Tibial nerve (tissue), 4 donors: ENCODE measurements around the gene JMJD1C. TPM values are rescaled to one million over a fixed set of nuclear protein-coding genes. Genes with fewer than 3 reads are reported as not detected.

Experiments used
- DNase-seq, 2 donors: peaks; one replicate each; pipeline ENCODE4 v3.0.0-alpha.2; 2019; ENCODE audit warnings: low spot score in 2 of 2
- H3K27ac ChIP-seq, 4 donors: fragments of 200-600 bp; sonication (generic) in 3 of 4; one replicate each; pipeline ENCODE4 v1.5.1; 2017 to 2019; ENCODE audit warnings: mild to moderate bottlenecking in 1 of 4
- H3K27me3 ChIP-seq, 2 donors: fragments of 200-600 bp; sonication (generic) in 1 of 2; one replicate each; pipeline versions ENCODE4 v1.5.1 to v1.6.0; 2017 to 2019
- H3K36me3 ChIP-seq, 3 donors: fragments of 200-600 bp; sonication (generic); one replicate each; pipeline ENCODE4 v1.5.1; 2018 to 2019
- H3K4me1 ChIP-seq, 4 donors: fragments of 200-600 bp; sonication (generic) in 3 of 4; one replicate each; pipeline ENCODE4 v1.5.1; 2017 to 2019
- H3K4me3 ChIP-seq, 4 donors: fragments of 200-600 bp; sonication (generic) in 3 of 4; one replicate each; pipeline ENCODE4 v1.5.1; 2017 to 2019; ENCODE audit warnings: mild to moderate bottlenecking in 1 of 4, moderate library complexity in 1 of 4
- H3K9me3 ChIP-seq, 4 donors: fragments of 200-600 bp; sonication (generic) in 3 of 4; one replicate each; pipeline ENCODE4 v1.5.1; 2017 to 2019
- EP300 ChIP-seq, 2 donors: sonication (generic); formaldehyde crosslinking; IDR thresholded peaks; one replicate each; pipeline ENCODE4 v1.6.1; 2017; ENCODE audit warnings: antibody characterized with exemption in 2 of 2, mild to moderate bottlenecking in 1 of 2
- POLR2A ChIP-seq, 2 donors: fragments of 450-650 bp; IDR thresholded peaks; one replicate each; pipeline ENCODE4 v1.6.1; 2017; ENCODE audit warnings: antibody characterized with exemption in 2 of 2, mild to moderate bottlenecking in 2 of 2, moderate library complexity in 2 of 2
- WGBS, 2 donors: methylation state at CpG; one replicate each; pipeline ENCODE4 v1.1.5; 2018; 5-methylcytosine and 5-hydroxymethylcytosine counted together
- total RNA-seq, 4 donors: library from RNA; depleted of rRNA; stranded (reverse); fragments of >200 nt; gene quantifications; one replicate each; pipeline ENCODE4 v1.1.0, GENCODE V29; 2016
- TF ChIP-seq, protein P1 (sequence below), 5 experiments: fragments of 200-600 bp in 3 of 5; fragments of 450-650 bp in 2 of 5; sonication (generic) in 3 of 5; IDR thresholded peaks; one replicate each; pipeline ENCODE4 v1.5.1; 2016 to 2019; ENCODE audit warnings: antibody characterized with exemption in 5 of 5, mild to moderate bottlenecking in 3 of 5, moderate library complexity in 2 of 5

Gene JMJD1C
- total RNA-seq, 4 donors from 2014 or later, result 100 to 156 (median 131) TPM

DNA sequence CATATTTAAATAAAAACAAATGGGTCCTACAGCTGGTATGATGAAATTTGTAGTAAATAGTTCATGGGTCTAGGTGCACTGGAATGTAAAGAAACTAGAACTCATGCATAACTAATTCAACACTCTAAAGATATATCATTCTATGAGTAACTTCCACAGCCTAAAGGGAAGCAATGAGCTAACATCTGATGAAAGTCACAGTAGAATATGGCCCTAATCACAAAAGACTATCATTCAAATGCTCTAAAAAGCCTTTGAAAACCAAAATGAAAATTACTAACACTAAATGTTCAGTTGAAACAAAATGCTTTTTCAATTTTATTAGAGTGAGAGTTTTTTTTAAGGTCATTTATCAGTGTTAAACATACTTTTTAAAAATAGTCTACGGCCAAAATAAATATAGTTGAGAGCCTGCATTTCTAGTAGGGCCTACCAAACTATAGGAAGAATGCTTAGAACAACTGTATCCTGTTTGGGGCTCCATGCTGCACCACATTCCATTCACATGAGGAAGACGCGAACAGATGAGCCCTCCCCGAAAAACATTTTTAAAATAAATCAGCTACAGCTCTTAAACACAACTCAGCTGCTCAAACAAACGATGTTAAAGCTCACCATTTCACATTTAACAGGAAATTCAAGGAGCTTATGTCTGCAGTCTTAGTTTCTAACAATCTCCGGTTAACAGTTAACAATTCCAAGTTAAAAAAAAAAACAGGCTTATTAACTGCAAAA is 198.2 kb downstream of the JMJD1C start:
- H3K36me3 ChIP-seq, result no peaks in the 10 kb centered on the region
- peak overlapping the region; percentile 26 to 60 (median 46) for H3K4me3 ChIP-seq
- no peaks in the 10 kb centered on the region for H3K9me3 ChIP-seq
- TF ChIP-seq, protein P1, sequence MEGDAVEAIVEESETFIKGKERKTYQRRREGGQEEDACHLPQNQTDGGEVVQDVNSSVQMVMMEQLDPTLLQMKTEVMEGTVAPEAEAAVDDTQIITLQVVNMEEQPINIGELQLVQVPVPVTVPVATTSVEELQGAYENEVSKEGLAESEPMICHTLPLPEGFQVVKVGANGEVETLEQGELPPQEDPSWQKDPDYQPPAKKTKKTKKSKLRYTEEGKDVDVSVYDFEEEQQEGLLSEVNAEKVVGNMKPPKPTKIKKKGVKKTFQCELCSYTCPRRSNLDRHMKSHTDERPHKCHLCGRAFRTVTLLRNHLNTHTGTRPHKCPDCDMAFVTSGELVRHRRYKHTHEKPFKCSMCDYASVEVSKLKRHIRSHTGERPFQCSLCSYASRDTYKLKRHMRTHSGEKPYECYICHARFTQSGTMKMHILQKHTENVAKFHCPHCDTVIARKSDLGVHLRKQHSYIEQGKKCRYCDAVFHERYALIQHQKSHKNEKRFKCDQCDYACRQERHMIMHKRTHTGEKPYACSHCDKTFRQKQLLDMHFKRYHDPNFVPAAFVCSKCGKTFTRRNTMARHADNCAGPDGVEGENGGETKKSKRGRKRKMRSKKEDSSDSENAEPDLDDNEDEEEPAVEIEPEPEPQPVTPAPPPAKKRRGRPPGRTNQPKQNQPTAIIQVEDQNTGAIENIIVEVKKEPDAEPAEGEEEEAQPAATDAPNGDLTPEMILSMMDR (IDR thresholded peaks at IDR 0.05), result no peak
- peak in 1 of 2 donors; percentile 53 for TF ChIP-seq EP300 (IDR thresholded peaks at IDR 0.05)
- H3K27me3 ChIP-seq, result no peaks in the 10 kb centered on the region
- H3K27ac ChIP-seq, result peak overlapping the region; percentile 75 to 95 (median 89)
- DNase-seq, result no peak
- H3K4me1 ChIP-seq, result peaks cover 3 to 42% (median 15%) of the 10 kb centered on the region in 4 donors
- WGBS, 2 donors, result 0 to 1% methylated on average over 6 of the region's 6 CpGs

DNA sequence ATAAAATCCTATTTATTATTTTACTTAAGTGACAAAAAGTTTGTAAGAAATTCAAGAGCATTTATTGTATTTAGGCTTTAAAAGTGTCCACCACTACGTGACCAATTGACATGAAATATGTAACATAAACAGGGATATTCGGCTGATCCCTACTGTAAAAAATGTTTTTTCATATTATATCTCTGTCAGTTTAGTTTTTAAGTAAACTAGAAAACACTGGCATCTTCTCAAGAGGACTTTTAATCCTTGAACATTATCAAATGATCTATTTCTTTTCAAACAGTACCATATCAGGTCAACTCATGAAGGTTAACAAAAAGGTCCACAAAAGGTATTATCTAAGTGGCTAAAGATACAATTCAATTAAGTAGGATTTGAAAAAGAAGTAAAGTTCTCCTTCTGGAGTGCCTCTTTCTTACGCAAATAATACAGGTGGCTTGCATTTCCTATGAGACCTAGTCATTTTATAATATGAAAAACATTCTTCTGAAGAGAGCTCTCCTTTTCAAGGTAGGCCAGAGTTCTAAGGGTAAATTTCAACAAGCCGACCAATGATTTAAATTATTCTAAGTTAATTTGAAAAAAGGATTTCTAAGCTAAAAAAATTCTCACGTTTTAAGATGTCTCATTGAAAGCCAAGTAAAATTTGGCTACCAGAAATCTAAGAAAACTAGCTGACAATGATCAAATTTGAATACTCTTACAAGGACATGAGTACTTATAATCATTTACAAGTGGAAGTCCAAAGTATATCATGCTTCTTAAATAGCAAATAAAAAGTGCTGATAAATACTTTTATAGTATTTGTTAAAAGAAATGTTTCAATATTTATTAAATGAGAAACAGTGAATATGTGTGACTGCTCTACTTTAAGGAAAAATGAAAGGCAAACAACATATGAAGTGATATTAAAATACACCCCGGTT is 199.1 kb downstream of the JMJD1C start:
- peak overlapping the region; percentile 43 to 95 (median 89) for H3K27ac ChIP-seq
- H3K9me3 ChIP-seq, result no peaks in the 10 kb centered on the region
- peaks cover 3 to 51% (median 23%) of the 10 kb centered on the region in 4 donors for H3K4me1 ChIP-seq
- no peaks in the 10 kb centered on the region for H3K27me3 ChIP-seq
- TF ChIP-seq EP300 (IDR thresholded peaks at IDR 0.05), result no peak
- TF ChIP-seq POLR2A (IDR thresholded peaks at IDR 0.05), result no peak
- TF ChIP-seq, protein P1 (IDR thresholded peaks at IDR 0.05), result no peak
- DNase-seq, result no peak
- H3K36me3 ChIP-seq, result no peaks in the 10 kb centered on the region
- WGBS, 2 donors, result 10 to 11% methylated on average over 6 of the region's 6 CpGs
- peak overlapping the region; percentile 26 to 60 (median 46) for H3K4me3 ChIP-seq

DNA sequence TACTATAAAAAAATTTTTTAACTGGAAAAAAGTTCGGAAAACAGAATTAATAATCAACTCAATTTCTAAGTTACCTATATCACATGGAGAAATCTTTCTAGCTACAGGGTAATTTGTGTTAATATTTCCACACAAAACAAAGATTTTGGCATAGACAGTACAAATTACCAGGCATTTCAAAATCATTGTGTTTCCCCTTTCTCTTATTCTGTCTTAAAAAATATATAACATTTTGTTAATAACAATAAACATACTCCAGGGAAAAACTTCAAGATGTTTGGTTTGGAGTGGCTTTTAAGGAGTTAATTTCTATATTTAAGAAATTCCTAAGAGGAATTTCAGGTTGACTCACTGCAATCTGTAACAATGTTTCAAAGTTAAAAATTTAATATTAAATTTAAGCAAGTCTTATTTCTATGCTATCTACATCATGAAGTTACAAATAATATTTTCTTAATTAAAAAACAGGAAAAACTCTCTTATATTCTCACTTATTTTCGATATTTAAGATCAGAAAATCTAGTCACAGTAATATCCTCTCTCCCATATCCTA is 200.0 kb downstream of the JMJD1C start:
- Histone ChIP-seq H3K4me1 (peaks cover 3 to 60% (median 28%) of the 10 kb centered on the region in 4 donors), H3K9me3 (no peaks in the 10 kb centered on the region), H3K27me3 (no peaks in the 10 kb centered on the region), H3K4me3 (peak overlapping the region; percentile 8 to 60 (median 36)), H3K27ac (peak overlapping the region; percentile 43 to 95 (median 89)), H3K36me3 (no peaks in the 10 kb centered on the region)
- TF ChIP-seq EP300 (IDR thresholded peaks at IDR 0.05) (no peak), POLR2A (IDR thresholded peaks at IDR 0.05) (no peak)
- TF ChIP-seq, protein P1 (IDR thresholded peaks at IDR 0.05), result no peak
- DNase-seq, result no peak
- 18 to 24% methylated on average over 2 of the region's 2 CpGs for WGBS, 2 donors

DNA sequence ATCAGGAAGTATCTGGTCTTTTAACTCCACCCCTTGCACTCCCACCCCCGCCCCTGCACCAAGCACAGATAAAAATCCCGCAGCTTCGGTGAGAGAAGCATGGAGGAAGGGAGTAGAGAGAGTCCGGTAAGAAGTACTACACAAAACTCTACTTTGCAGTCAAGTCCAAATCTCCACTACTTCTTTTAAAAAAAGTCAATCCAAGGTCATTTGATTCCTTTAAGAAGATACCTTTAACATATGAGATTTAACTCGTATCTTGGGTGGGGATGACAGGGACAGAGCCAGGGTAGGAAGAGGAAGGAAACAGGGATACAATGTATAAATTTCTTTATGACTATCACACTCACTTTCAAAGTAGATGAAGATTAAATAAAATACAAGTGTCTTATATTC is 200.6 kb downstream of the JMJD1C start:
- H3K27me3 ChIP-seq, result no peaks in the 10 kb centered on the region
- no peaks in the 10 kb centered on the region for H3K36me3 ChIP-seq
- H3K9me3 ChIP-seq, result no peaks in the 10 kb centered on the region
- WGBS, 2 donors, result 0 to 1% methylated on average over 5 of the region's 5 CpGs
- H3K4me3 ChIP-seq, result peak overlapping the region; percentile 8 to 60 (median 36)
- peak in 1 of 2 donors; percentile 36 for DNase-seq
- H3K4me1 ChIP-seq, result peaks cover 3 to 61% (median 30%) of the 10 kb centered on the region in 4 donors
- TF ChIP-seq EP300 (IDR thresholded peaks at IDR 0.05) (peak in 1 of 2 donors; percentile 71), POLR2A (IDR thresholded peaks at IDR 0.05) (peak in 1 of 2 donors; percentile 13)
- TF ChIP-seq, protein P1 (IDR thresholded peaks at IDR 0.05), result no peak
- H3K27ac ChIP-seq, result peak overlapping the region; percentile 43 to 95 (median 89)
